ENCODE data around the gene TMTC2.

Gene TMTC2

DNA sequence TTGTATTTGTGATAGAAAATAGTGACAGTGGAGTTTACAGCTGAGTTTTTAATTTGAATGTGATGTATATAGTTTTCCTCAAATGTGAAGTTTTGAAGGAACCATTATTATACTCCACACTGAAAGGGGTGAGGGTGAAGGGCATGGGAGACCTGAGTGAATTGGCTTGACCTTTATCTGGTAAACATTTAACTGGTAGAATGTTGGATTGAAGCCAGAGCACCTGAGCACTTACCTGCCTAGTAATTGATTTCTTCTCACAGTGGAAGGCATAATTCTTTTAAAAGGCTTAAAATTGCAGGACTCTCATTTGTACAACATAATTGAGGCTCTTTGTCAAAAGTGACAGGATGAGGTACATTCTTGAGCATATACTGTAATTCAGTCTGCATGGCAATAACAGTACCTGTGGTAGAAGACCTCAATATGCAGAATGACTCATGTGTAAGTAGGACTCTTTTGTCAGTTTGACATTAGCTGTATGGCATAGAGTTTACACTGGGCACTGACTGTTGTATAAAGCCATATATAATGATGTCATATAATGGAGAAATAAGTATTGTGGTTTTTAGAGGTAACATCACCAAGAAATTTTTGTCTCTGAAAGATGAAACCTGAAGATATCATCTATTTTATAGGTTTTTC is 309.6 kb downstream of the TMTC2 start:
- TF ChIP-seq GATA2 (IDR thresholded peaks at IDR 0.05; ENCODE audit: low read depth, low read length): no peak
- TF ChIP-seq GATA3 (IDR thresholded peaks at IDR 0.05; ENCODE audit: low read depth, low read length): no peak

DNA sequence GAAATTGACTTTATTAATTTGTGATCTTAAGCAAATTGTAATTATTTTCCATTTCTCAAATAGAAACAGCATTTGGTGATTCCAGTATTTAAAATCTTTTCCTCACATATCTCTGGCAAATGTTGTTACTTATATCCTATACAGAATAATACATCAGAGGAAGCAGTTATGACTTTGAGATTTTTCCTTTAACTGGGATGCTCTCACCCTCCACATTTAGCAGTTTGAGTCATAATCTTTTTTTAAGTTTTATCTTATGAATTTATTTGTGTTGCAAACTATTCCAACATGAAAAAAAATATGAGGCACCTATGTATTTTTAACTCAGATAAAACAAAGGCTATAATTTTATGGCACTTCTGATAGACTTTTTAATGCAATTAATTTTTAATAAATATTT is 311.8 kb downstream of the TMTC2 start:
- no peak for TF ChIP-seq GATA3 (IDR thresholded peaks at IDR 0.05; ENCODE audit: low read depth, low read length)
- no peak for TF ChIP-seq GATA2 (IDR thresholded peaks at IDR 0.05; ENCODE audit: low read depth, low read length)

GRCh38 chr12:83003026-83003425 is 316.3 kb downstream of the TMTC2 start:
- no peak for TF ChIP-seq GATA2 (IDR thresholded peaks at IDR 0.05; ENCODE audit: low read depth, low read length)
- no peak for TF ChIP-seq GATA3 (IDR thresholded peaks at IDR 0.05; ENCODE audit: low read depth, low read length)

DNA sequence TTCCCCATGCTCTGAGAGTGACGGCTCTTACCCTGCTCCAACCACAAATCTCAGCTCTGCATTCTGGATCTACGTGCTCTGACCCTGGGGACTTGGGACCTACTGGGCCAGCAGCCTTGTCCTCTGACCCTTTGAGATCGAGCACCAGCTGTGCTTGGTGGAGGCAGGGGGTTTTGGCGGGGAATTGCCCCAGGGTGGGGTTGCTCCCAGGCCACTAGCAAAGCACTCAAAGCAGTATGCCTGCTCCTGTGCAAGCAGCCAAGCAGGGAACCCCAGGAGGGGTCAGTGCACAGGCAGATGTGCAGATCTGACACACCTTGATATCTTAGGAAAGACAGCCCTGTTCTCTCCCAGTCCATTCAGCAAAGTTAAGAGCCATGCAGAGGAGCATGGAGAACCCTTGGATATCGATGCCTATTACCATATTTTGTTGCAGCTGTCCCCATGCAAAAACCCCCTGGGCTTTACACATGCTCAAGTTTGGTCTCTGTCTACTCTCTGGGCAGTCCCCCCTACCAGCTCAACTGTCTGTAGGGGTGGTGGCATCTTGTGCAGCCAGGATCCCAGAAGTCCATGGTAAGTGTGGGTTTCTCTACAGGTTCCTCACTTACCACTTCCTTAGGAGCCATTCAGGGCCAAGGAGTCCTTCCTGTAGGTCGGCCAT is 319.0 kb downstream of the TMTC2 start:
- TF ChIP-seq GATA3 (IDR thresholded peaks at IDR 0.05; ENCODE audit: low read depth, low read length) (no peak), GATA2 (IDR thresholded peaks at IDR 0.05; ENCODE audit: low read depth, low read length) (no peak)

GRCh38 chr12:83008703-83009102 is 322.0 kb downstream of the TMTC2 start:
- TF ChIP-seq GATA2 (IDR thresholded peaks at IDR 0.05; ENCODE audit: low read depth, low read length): no peak

- no peak for TF ChIP-seq GATA2 (IDR thresholded peaks at IDR 0.05; ENCODE audit: low read depth, low read length)
- TF ChIP-seq GATA3 (IDR thresholded peaks at IDR 0.05; ENCODE audit: low read depth, low read length): no peak
Observed at GRCh38 chr12:83010169-83010804, 323.6 kb downstream of the TMTC2 start.

DNA sequence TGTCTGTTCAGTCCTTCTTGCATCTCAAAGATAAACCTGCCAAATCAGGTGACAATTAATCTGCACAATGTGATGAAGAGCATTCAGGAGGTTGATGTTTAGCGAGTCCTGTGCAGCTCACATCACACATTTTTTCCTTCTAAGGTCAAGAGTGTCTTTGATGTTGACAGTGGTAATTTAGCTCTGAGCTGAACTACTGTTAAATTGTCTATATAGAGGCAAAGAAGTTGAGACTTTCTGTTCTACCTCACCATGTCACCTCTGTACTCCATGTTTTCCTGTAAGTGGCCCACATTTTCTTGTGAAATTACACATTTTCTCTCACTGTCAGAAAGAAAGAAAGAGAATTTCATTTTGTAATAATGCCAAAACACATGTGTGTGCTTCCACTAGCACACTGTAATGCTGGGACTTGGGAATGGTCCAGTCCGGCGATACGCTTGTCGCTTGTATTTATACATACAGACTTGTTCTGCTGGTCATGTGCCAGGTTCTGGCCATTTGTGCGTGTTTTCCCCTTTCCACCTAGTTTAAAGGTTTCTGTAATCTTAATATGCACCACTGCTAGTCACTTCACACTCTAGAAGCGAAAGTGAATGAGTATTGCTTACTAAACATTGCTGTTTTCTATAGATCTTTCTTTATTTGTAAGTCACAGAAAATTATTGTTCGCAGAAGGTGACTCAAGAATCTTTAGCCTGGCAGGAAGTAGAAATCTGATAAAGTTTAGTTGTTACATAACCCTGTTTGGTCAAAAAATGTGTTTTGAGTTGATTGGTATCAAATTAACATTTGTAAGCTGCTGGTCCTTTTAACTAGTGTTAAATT is 328.9 kb downstream of the TMTC2 start:
- TF ChIP-seq GATA3 (IDR thresholded peaks at IDR 0.05; ENCODE audit: low read depth, low read length) (no peak), GATA2 (IDR thresholded peaks at IDR 0.05; ENCODE audit: low read depth, low read length) (no peak)

DNA sequence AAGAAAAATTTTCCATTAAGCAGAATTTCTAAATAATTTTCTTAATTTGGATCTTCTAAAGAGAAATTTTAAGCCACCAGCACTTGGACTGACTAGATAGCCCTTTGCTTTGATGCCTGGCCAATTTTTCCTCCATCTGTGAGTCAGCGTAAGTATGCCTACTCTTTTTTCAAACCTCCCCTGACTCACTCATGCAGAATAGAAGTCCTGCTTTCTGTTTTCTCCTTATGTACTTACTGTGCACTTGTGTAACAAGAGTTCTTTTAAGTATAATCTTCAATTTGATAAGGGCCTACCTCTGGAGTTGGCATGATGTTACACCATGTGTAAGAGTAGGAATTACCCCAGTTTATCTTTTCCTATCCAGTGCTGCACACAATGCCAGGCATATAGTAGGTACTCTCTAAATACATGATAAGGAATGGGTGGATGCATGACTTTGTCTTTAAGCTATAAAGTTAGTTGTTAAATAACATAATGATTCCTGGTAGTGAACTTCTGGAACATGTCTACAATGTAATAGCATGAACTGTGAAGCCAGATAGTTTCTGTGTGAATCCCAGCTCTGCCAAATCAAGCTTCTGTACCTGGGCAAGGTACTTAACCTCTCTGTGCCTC is 329.6 kb downstream of the TMTC2 start:
- TF ChIP-seq GATA3 (IDR thresholded peaks at IDR 0.05; ENCODE audit: low read depth, low read length) (no peak), GATA2 (IDR thresholded peaks at IDR 0.05; ENCODE audit: low read depth, low read length) (no peak)

- TF ChIP-seq GATA3 (IDR thresholded peaks at IDR 0.05; ENCODE audit: low read depth, low read length): no peak
- TF ChIP-seq GATA2 (IDR thresholded peaks at IDR 0.05; ENCODE audit: low read depth, low read length): no peak
Observed at GRCh38 chr12:83016991-83017390, 330.3 kb downstream of the TMTC2 start.

DNA sequence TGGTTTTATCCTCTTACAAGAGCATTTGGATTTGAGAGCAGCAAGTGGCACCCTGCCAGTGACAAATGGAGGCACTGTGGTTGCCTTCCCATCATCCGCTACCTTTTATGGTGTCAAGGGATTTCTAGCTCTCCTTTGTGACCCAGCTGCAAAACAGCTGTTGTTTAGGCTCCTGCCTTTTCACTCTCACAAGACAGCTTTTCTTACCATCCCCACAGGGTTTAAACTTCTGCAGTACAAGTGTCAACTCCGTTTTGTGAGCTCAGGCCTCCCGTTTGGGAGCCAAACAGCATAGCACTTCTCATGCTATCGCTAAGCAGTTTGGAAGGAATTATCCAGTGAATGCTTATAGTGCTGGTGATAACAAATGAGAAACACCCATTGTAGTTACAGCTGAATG is 331.4 kb downstream of the TMTC2 start:
- TF ChIP-seq GATA3 (IDR thresholded peaks at IDR 0.05; ENCODE audit: low read depth, low read length) (no peak), GATA2 (IDR thresholded peaks at IDR 0.05; ENCODE audit: low read depth, low read length) (no peak)

- no peak for TF ChIP-seq GATA3 (IDR thresholded peaks at IDR 0.05; ENCODE audit: low read depth, low read length)
- TF ChIP-seq GATA2 (IDR thresholded peaks at IDR 0.05; ENCODE audit: low read depth, low read length): no peak
Observed at GRCh38 chr12:83027021-83027723, 340.5 kb downstream of the TMTC2 start.

DNA sequence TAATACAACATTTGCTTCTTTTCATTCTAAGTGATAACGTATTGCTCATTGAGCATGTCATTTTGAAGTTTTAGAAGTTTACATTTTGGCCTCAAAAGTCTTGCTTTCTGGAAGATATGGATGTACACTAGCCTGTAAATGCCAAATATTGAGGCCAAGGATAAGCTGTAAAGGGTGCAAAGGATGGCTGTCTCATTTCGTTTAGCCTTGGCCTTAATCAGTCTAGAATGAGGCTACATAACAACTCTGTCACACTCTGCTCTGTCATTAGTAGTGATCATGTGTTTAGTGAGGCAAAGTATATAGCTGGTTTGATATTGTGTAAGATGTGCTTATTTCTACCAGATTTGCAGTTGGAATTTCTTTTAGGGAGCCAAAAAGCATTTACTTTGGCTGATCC is 344.5 kb downstream of the TMTC2 start:
- TF ChIP-seq GATA3 (IDR thresholded peaks at IDR 0.05; ENCODE audit: low read depth, low read length) (no peak), GATA2 (IDR thresholded peaks at IDR 0.05; ENCODE audit: low read depth, low read length) (no peak)

DNA sequence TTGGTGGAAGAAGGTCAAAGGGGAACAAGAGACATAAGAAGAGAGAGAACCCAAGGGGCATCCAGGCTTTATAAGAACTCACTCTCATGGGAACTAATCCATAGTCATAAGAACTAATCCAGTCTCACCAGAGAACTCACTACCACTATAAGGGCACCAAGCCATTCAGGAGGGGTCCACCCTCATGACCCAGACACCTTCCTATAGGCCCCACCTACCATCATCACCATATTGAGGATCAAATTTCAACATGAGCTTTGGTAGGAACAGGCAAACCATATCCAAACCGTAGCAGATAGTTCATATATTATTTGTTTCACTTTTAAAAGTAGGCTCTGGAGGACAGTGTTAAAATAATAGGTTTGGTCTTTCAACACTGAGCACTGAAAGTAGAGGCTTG is 350.1 kb downstream of the TMTC2 start:
- TF ChIP-seq GATA3 (IDR thresholded peaks at IDR 0.05; ENCODE audit: low read depth, low read length) (no peak), GATA2 (IDR thresholded peaks at IDR 0.05; ENCODE audit: low read depth, low read length) (no peak)
